Stomach (tissue), 4 donors: ENCODE data around the gene RBFOX1.

Experiments used
- CTCF ChIP-seq, 7 experiments: fragments of 450-650 bp in 4 of 7; fragments of 200-600 bp in 3 of 7; sonication (generic) in 3 of 7; IDR thresholded peaks; one replicate each; pipeline ENCODE4 v1.5.1; 2016 to 2019; ENCODE audit warnings: antibody characterized with exemption in 7 of 7, control low read depth in 2 of 7, mild to moderate bottlenecking in 1 of 7
- EP300 ChIP-seq: sonication (generic); formaldehyde crosslinking; IDR thresholded peaks from one replicate; pipeline ENCODE4 v1.6.1; 2017; ENCODE audit warnings: antibody characterized with exemption
- POLR2AphosphoS5 ChIP-seq, 3 donors: sonication (generic); formaldehyde crosslinking; IDR thresholded peaks; one replicate each; pipeline ENCODE4 v1.6.1; 2016; ENCODE audit warnings: antibody characterized with exemption in 3 of 3

DNA sequence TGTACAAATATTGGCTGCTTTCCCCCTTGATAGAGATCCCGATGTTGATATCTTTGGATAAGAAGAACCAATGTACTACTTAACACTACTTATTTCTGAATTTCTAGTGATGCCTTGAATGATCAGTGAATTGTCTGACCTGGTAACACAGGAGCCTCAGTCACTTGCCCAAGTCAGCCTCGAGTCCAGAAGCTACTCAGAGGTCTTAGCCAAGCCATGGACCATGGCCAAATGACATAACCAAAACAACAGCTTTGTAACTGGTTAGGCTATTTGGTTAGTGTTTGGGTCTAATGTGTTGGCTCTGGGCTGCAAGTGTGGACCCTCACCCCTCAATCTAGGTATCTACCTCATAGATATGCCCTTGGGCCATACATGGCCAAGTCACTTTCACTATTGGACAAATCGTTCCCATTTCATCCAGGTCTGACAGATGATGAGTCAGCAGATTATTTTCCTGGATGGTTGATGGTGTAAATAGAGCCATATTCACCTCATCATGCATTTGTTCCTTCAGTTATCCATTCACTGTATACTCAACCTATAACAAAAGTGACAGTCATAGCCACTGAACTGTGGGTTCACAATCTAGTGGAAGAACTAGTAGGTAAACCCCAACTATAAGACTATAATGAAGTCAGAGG is 3.5 kb downstream of the RBFOX1 start:
- no peak for TF ChIP-seq CTCF (IDR thresholded peaks at IDR 0.05)
- TF ChIP-seq EP300: no peak
- no peak for TF ChIP-seq POLR2AphosphoS5 (IDR thresholded peaks at IDR 0.05)
